Stomach (tissue), 9 donors: ENCODE measurements around the gene ZNF43. TPM values are rescaled to one million over a fixed set of nuclear protein-coding genes. Genes with fewer than 3 reads are reported as not detected.

Experiments
- DNase-seq, 2 donors: peaks; one replicate each; pipeline versions ENCODE4 v3.0.0 to v3.0.0-alpha.2; 2013 to 2019
- H3K27ac ChIP-seq, 5 donors: fragments of 200-600 bp in 4 of 5; sonication (generic) in 4 of 5; one replicate each; pipeline ENCODE4 v1.5.1; 2013 to 2019; ENCODE audit warnings: mild to moderate bottlenecking in 1 of 5, moderate library complexity in 1 of 5
- H3K27me3 ChIP-seq, 3 donors: fragments of 200-600 bp; sonication (generic); one replicate each; pipeline ENCODE4 v1.5.1; 2017 to 2019; ENCODE audit warnings: mixed run types in 1 of 3
- H3K36me3 ChIP-seq, 4 donors: fragments of 200-600 bp; sonication (generic); 1 replicate in 3 of 4; 2 replicates in 1 of 4; pipeline ENCODE4 v1.5.1; 2016 to 2019
- H3K4me1 ChIP-seq, 4 donors: fragments of 200-600 bp; sonication (generic); one replicate each; pipeline ENCODE4 v1.5.1; 2016 to 2019
- H3K4me3 ChIP-seq, 4 donors: fragments of 200-600 bp; sonication (generic) in 3 of 4; one replicate each; pipeline ENCODE4 v1.5.1; 2016 to 2019; ENCODE audit warnings: mild to moderate bottlenecking in 1 of 4
- H3K9me3 ChIP-seq, 4 donors: fragments of 200-600 bp; sonication (generic); one replicate each; pipeline ENCODE4 v1.5.1; 2016 to 2019
- EP300 ChIP-seq: sonication (generic); formaldehyde crosslinking; IDR thresholded peaks from one replicate; pipeline ENCODE4 v1.6.1; 2017; ENCODE audit warnings: antibody characterized with exemption
- POLR2A ChIP-seq, 4 donors: fragments of 450-650 bp; IDR thresholded peaks; one replicate each; pipeline ENCODE4 v1.6.1; 2016; ENCODE audit warnings: antibody characterized with exemption in 4 of 4, control low read depth in 2 of 4, mild to moderate bottlenecking in 1 of 4, moderate library complexity in 1 of 4
- POLR2AphosphoS5 ChIP-seq, 3 donors: sonication (generic); formaldehyde crosslinking; IDR thresholded peaks; one replicate each; pipeline ENCODE4 v1.6.1; 2016; ENCODE audit warnings: antibody characterized with exemption in 3 of 3
- WGBS, 5 donors: extraction: QIAGEN DNeasy Blood & Tissue Kit in 3 of 5; methylation state at CpG; one replicate each; pipeline versions ENCODE4 v1.1.5 to v1.1.7; 2013 to 2018; 5-methylcytosine and 5-hydroxymethylcytosine counted together
- intact Hi-C: fragments of 100-400 bp; cut with DNase I; formaldehyde crosslinking; loops from one replicate; pipeline ENCODE4 v1.15.1; 2023; ENCODE audit warnings: low total_unique reads
- polyA plus RNA-seq, 3 donors: library from polyadenylated mRNA; stranded (reverse); fragments of 200-250 nt; gene quantifications; one replicate each; pipeline ENCODE4 v1.2.3, GENCODE V29; 2013
- total RNA-seq, 5 donors: library from RNA; depleted of rRNA; stranded (reverse); fragments of >200 nt; gene quantifications; one replicate each; pipeline versions ENCODE4 v1.1.0 to v1.2.3, GENCODE V29; 2014 to 2016
- TF ChIP-seq, protein P1 (sequence below), 7 experiments: fragments of 450-650 bp in 4 of 7; fragments of 200-600 bp in 3 of 7; sonication (generic) in 3 of 7; IDR thresholded peaks; one replicate each; pipeline ENCODE4 v1.5.1; 2016 to 2019; ENCODE audit warnings: antibody characterized with exemption in 7 of 7, control low read depth in 2 of 7, mild to moderate bottlenecking in 1 of 7
- donor health status: healthy with polysubstance abuse.
- donor health status: Bipolar disorder and iron deficiency.
- donor health status: healthy.

Gene ZNF43
- total and polyA plus RNA-seq, 8 donors = 2.2 to 31.9 (median 4.6) TPM

GRCh38 chr19:21841488-21842097 is 5.6 kb upstream of the ZNF43 start:
- Histone ChIP-seq H3K4me1 (peaks cover 0 to 2% (median under 1%) of the 10 kb centered on the region in 4 donors), H3K36me3 (peaks cover 14 to 74% (median 69%) of the 10 kb centered on the region in 4 donors), H3K4me3 (no peak overlapping the region), H3K27ac (no peak overlapping the region), H3K9me3 (no peaks in the 10 kb centered on the region), H3K27me3 (no peaks in the 10 kb centered on the region)
- 65 to 75% (median 73%) methylated on average over 1 of the region's 1 CpG for WGBS, 5 donors
- TF ChIP-seq, protein P1, sequence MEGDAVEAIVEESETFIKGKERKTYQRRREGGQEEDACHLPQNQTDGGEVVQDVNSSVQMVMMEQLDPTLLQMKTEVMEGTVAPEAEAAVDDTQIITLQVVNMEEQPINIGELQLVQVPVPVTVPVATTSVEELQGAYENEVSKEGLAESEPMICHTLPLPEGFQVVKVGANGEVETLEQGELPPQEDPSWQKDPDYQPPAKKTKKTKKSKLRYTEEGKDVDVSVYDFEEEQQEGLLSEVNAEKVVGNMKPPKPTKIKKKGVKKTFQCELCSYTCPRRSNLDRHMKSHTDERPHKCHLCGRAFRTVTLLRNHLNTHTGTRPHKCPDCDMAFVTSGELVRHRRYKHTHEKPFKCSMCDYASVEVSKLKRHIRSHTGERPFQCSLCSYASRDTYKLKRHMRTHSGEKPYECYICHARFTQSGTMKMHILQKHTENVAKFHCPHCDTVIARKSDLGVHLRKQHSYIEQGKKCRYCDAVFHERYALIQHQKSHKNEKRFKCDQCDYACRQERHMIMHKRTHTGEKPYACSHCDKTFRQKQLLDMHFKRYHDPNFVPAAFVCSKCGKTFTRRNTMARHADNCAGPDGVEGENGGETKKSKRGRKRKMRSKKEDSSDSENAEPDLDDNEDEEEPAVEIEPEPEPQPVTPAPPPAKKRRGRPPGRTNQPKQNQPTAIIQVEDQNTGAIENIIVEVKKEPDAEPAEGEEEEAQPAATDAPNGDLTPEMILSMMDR (IDR thresholded peaks at IDR 0.05) = no peak
- TF ChIP-seq POLR2AphosphoS5 (IDR thresholded peaks at IDR 0.05) = no peak
- TF ChIP-seq POLR2A (IDR thresholded peaks at IDR 0.05) = no peak
- no peak for TF ChIP-seq EP300
- no peak for DNase-seq
- intact Hi-C loops = no loop called here

GRCh38 chr19:21841081-21841480 is 5.1 kb upstream of the ZNF43 start:
- no peaks in the 10 kb centered on the region for H3K27me3 ChIP-seq
- 92 to 98% (median 97%) methylated on average over 5 of the region's 5 CpGs for WGBS, 5 donors
- DNase-seq = no peak
- no peak overlapping the region for H3K4me3 ChIP-seq
- no peak for TF ChIP-seq POLR2AphosphoS5 (IDR thresholded peaks at IDR 0.05)
- TF ChIP-seq, protein P1 (IDR thresholded peaks at IDR 0.05) = no peak
- no peak for TF ChIP-seq POLR2A (IDR thresholded peaks at IDR 0.05)
- TF ChIP-seq EP300 = no peak
- no peak overlapping the region for H3K27ac ChIP-seq
- peaks cover 14 to 68% (median 65%) of the 10 kb centered on the region in 4 donors for H3K36me3 ChIP-seq
- H3K4me1 ChIP-seq = peaks cover 4 to 7% (median 6%) of the 10 kb centered on the region in 4 donors
- intact Hi-C loops = no loop called here
- no peaks in the 10 kb centered on the region for H3K9me3 ChIP-seq

DNA sequence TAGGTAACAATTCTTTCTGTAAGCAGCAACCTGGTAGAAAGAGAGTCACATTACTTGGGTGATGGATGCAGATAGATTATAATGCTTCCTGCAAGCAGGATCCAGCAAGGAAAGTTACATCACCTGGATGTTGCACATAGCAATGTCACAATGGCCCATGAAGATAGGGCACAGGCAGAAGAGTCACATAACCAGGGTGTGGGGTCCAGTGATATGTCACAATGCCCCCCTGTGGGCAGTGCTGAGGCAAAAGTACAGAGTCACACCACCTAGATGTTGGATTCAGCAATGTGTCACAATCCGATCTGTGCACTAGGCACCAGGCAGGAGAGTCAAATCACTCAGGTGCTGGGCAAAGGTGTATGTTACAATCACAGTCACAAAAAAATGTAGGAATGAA is 4.0 kb upstream of the ZNF43 start:
- intact Hi-C loops = no loop called here

DNA sequence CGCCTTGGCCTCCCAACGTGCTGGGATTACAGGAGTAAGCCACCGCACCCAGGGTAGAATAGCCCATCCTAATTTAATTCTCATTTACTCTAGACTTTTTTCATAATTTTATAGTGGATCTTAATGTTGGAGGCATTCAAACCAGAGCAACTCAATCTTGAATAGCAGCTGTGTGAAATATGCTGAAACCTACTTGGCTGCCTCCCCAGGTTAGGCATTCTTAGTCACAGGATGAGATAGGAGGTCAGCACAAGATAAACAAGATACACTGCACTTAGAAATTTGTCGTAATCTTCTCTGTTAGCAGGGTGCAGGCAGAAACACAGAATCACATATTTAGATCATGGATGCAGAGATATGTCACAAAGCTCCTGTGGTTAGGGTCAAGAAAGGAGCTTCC is 2.7 kb upstream of the ZNF43 start:
- DNase-seq = no peak
- no peak overlapping the region for H3K4me3 ChIP-seq
- no peak for TF ChIP-seq EP300
- TF ChIP-seq POLR2AphosphoS5 (IDR thresholded peaks at IDR 0.05) = no peak
- TF ChIP-seq, protein P1 (IDR thresholded peaks at IDR 0.05) = no peak
- TF ChIP-seq POLR2A (IDR thresholded peaks at IDR 0.05) = no peak
- intact Hi-C loops = no loop called here
- H3K36me3 ChIP-seq = peaks cover 14 to 45% (median 44%) of the 10 kb centered on the region in 4 donors
- H3K27ac ChIP-seq = no peak overlapping the region
- 91 to 96% (median 93%) methylated on average over 4 of the region's 4 CpGs for WGBS, 5 donors
- no peaks in the 10 kb centered on the region for H3K9me3 ChIP-seq
- H3K27me3 ChIP-seq = no peaks in the 10 kb centered on the region
- peaks cover 4 to 18% (median 12%) of the 10 kb centered on the region in 4 donors for H3K4me1 ChIP-seq

More for the DNA sequence above, 4.0 kb upstream of the ZNF43 start:
- no peak for TF ChIP-seq EP300
- no peak for TF ChIP-seq POLR2AphosphoS5 (IDR thresholded peaks at IDR 0.05)
- no peak for TF ChIP-seq POLR2A (IDR thresholded peaks at IDR 0.05)
- TF ChIP-seq, protein P1 (IDR thresholded peaks at IDR 0.05) = no peak
- H3K4me3 ChIP-seq = no peak overlapping the region
- 73 to 100% (median 96%) methylated on average over 1 of the region's 1 CpG for WGBS, 5 donors
- DNase-seq = no peak
- H3K9me3 ChIP-seq = no peaks in the 10 kb centered on the region
- peaks cover 14 to 57% (median 57%) of the 10 kb centered on the region in 4 donors for H3K36me3 ChIP-seq
- no peak overlapping the region for H3K27ac ChIP-seq
- H3K27me3 ChIP-seq = no peaks in the 10 kb centered on the region
- H3K4me1 ChIP-seq = peaks cover 4 to 12% (median 9%) of the 10 kb centered on the region in 4 donors
